HL-60 (cell line): ENCODE measurements around the gene POLR2A.

Source experiments
- DNase-seq, 2 experiments: peaks; one replicate each; pipeline ENCODE4 v3.0.0-alpha.2; 2010 to 2020; ENCODE audit warnings: low read depth in 1 of 2, low spot score in 1 of 2
- H3K27ac ChIP-seq: fragments of 250-450 bp; sonication (Bioruptor Pico); replicated peaks from 2 replicates; pipeline ENCODE4 v1.5.1; 2020; ENCODE audit warnings: mild to moderate bottlenecking, moderate library complexity
- H3K27me3 ChIP-seq: fragments of 250-450 bp; sonication (Bioruptor Pico); 2 replicates; pipeline ENCODE4 v1.5.1; 2021; ENCODE audit warnings: mild to moderate bottlenecking, moderate library complexity; ENCODE audit not compliant: insufficient read depth, poor library complexity, severe bottlenecking
- H3K4me3 ChIP-seq: replicated peaks from 2 replicates; pipeline ENCODE4 v1.5.1; 2011; ENCODE audit warnings: mild to moderate bottlenecking, control low read depth, low read length; ENCODE audit not compliant: insufficient read depth
- CTCF ChIP-seq: IDR thresholded peaks from one replicate; pipeline ENCODE4 v1.5.1; 2011; ENCODE audit warnings: low read length, control low read depth, inconsistent platforms; ENCODE audit not compliant: insufficient read depth
- GABPA ChIP-seq: IDR thresholded peaks from 2 replicates; pipeline ENCODE4 v1.6.1; 2012; ENCODE audit warnings: low read depth
- POLR2AphosphoS5 ChIP-seq: IDR thresholded peaks from 2 replicates; pipeline ENCODE4 v1.6.1; 2012; ENCODE audit warnings: low read depth
- REST ChIP-seq: IDR thresholded peaks from 2 replicates; pipeline ENCODE4 v1.6.1; 2012; ENCODE audit warnings: low read depth; ENCODE audit not compliant: insufficient replicate concordance
- SPI1 ChIP-seq: IDR thresholded peaks from 2 replicates; pipeline ENCODE4 v1.6.1; 2012; ENCODE audit warnings: low read depth, mild to moderate bottlenecking, borderline replicate concordance

The POLR2A gene

DNA sequence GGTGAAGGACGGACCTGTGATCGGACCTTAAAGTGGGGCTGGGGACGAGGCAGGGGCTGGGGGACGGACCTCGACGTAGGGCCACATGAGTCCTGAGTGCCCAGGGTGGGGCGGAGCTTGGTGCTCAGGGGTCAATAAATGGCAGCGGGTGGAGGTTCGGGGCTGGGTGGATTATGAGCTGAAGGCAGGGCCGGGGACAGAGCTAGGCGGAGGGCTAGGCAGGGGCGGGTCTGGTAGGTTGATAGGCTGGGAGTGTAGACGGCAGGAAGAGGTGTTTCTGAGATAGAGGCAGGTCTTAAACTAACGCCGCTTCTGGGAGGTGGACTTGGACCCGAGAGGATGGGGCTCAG lies 38.6 kb upstream of the POLR2A start:
- no peak for TF ChIP-seq SPI1
- no peak for TF ChIP-seq POLR2AphosphoS5
- TF ChIP-seq REST, result no peak
- TF ChIP-seq GABPA, result no peak
- TF ChIP-seq CTCF, result no peak
- no peak overlapping the region for H3K4me3 ChIP-seq
- no peaks in the 10 kb centered on the region for H3K27me3 ChIP-seq
- no peak overlapping the region for H3K27ac ChIP-seq
- DNase-seq, result no peak

GRCh38 chr17:7448461-7448860 lies 35.7 kb upstream of the POLR2A start:
- H3K27ac ChIP-seq, result no peak overlapping the region
- TF ChIP-seq SPI1 (no peak), POLR2AphosphoS5 (no peak), REST (no peak), GABPA (no peak), CTCF (no peak)
- DNase-seq, result no peak
- no peaks in the 10 kb centered on the region for H3K27me3 ChIP-seq
- no peak overlapping the region for H3K4me3 ChIP-seq

DNA sequence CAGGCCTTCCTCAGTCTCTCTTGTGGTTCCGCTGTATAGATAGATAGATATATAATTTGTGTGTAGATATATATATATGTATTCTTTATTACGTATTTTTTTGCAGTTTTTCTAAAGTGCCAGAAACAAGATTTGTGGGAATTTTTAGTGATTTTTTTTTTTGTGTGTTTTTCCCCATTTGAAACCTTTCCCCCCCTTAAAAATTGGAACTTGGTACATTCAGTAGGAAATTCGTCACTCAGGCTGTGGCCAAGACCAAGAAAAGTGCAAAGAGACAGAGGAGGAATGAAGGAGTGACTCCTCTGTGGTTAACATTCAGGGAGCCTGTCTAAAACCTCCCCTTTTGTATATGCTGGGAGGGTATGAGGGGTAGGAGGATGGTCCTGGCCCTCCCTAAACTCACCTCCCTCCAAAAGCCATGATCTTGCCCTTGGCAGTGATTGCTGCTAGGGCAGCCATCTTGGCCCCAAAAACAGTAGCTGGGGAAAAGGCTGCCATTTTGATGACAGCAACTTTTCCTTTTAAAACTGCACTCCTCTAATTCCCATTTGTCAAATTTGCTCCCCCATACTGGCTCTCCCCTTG lies 24.1 kb upstream of the POLR2A start:
- no peak for DNase-seq
- H3K27ac ChIP-seq, result no peak overlapping the region
- no peak overlapping the region for H3K4me3 ChIP-seq

More for the DNA sequence above, 24.1 kb upstream of the POLR2A start:
- TF ChIP-seq REST (no peak), POLR2AphosphoS5 (no peak), GABPA (no peak), CTCF (no peak), SPI1 (no peak)
- H3K27me3 ChIP-seq, result no peaks in the 10 kb centered on the region
